GM23338 (cell line): ENCODE results near the gene SYPL1.

Experiments used
- CTCF ChIP-seq, 2 experiments: fragments of 200-600 bp in 1 of 2; sonication (generic) in 1 of 2; conservative IDR thresholded peaks; 2 replicates each; pipeline versions ENCODE4 v1.5.1 to v1.6.1; 2016 to 2017; ENCODE audit warnings: antibody characterized with exemption in 2 of 2, low read depth in 2 of 2, mild to moderate bottlenecking in 2 of 2, moderate library complexity in 1 of 2
- EZH2 ChIP-seq: fragments of 200-600 bp; sonication (generic); IDR thresholded peaks from one replicate; pipeline ENCODE4 v1.8.0; 2017; ENCODE audit warnings: antibody characterized with exemption, mild to moderate bottlenecking, low read depth; ENCODE audit not compliant: unreplicated experiment
- REST ChIP-seq: IDR thresholded peaks from one replicate; pipeline ENCODE4 v1.6.1; 2018; ENCODE audit warnings: antibody characterized with exemption; ENCODE audit not compliant: unreplicated experiment
- ZNF114 ChIP-seq: fragments of 250-450 bp; sonication (Bioruptor Pico); IDR thresholded peaks from 2 replicates; pipeline ENCODE4 v1.5.0; 2020; ENCODE audit warnings: mild to moderate bottlenecking, moderate library complexity

- TF ChIP-seq CTCF (conservative IDR thresholded peaks at IDR 0.05; ENCODE audit: low read depth in 2 of 2) (no peak), EZH2 (no peak), ZNF114 (CRISPR knock-in tag) (no peak), REST (no peak)
Observed at GRCh38 chr7:106070567-106071254, 41.4 kb downstream of the SYPL1 start.
